ENCODE measurements around the gene PUS7.

GRCh38 chr7:105439174-105439893 lies 82.7 kb downstream of the PUS7 start:
- TF ChIP-seq EP300 (IDR thresholded peaks at IDR 0.05; ENCODE audit: borderline replicate concordance) (no peak), MAX (IDR thresholded peaks at IDR 0.05) (no peak), RAD21 (IDR thresholded peaks at IDR 0.05; ENCODE audit: low read depth) (peak; percentile 43), CEBPB (IDR thresholded peaks at IDR 0.05) (no peak), FOXM1 (IDR thresholded peaks at IDR 0.05; ENCODE audit: borderline replicate concordance, low read depth) (no peak), REST (IDR thresholded peaks at IDR 0.05; ENCODE audit: low read depth) (no peak), EGR1 (IDR thresholded peaks at IDR 0.05) (no peak), TAF1 (IDR thresholded peaks at IDR 0.05; ENCODE audit: low read depth) (no peak), TCF12 (IDR thresholded peaks at IDR 0.05; ENCODE audit: low read depth) (no peak)

Measured in Ishikawa (cell line).